H54 (cell line): ENCODE measurements around the gene CD46.
"Not testable (repeated sequence)": the region's sequence is repeated elsewhere in the genome, so short reads cannot be mapped to it uniquely, and the experiment has no call there.

Experiments
- DNase-seq: peaks from one replicate; pipeline ENCODE4 v3.0.0; 2011; ENCODE audit warnings: low spot score, mixed read lengths; ENCODE audit not compliant: insufficient read length
- FAIRE-seq: peaks from 3 replicates; lab custom pipeline; 2011; peaks lifted over from hg19 to GRCh38; lab: Jason Lieb, UNC
- POLR2A ChIP-seq: IDR thresholded peaks from 2 replicates; pipeline ENCODE4 v1.6.1; 2011; ENCODE audit warnings: low read depth, mild to moderate bottlenecking, low read length

CD46 gene

GRCh38 chr1:207763091-207763490 lies 11.2 kb downstream of the CD46 start:
- DNase-seq (no peak), FAIRE-seq (no peak)
- no peak for TF ChIP-seq POLR2A

GRCh38 chr1:207763972-207764371 lies 12.1 kb downstream of the CD46 start:
- FAIRE-seq (no peak), DNase-seq (no peak)
- TF ChIP-seq POLR2A = no peak

- FAIRE-seq = no peak
- no peak for DNase-seq
- TF ChIP-seq POLR2A = no peak
Measured at GRCh38 chr1:207766569-207766968, 14.7 kb downstream of the CD46 start.

- DNase-seq, FAIRE-seq: not testable (repeated sequence)
Measured at GRCh38 chr1:207770514-207770913, 18.7 kb downstream of the CD46 start.

- not testable (repeated sequence) for FAIRE-seq, DNase-seq
Measured at GRCh38 chr1:207776045-207776444, 24.2 kb downstream of the CD46 start.

- not testable (repeated sequence) for FAIRE-seq, DNase-seq
Measured at GRCh38 chr1:207777412-207777811, 25.6 kb downstream of the CD46 start.

- no peak for FAIRE-seq
- DNase-seq = no peak
- TF ChIP-seq POLR2A = no peak
Measured at GRCh38 chr1:207779008-207779407, 27.2 kb downstream of the CD46 start.

- FAIRE-seq (no peak), DNase-seq (no peak)
- no peak for TF ChIP-seq POLR2A
Measured at GRCh38 chr1:207781312-207781711, 29.5 kb downstream of the CD46 start.

- DNase-seq = no peak
- TF ChIP-seq POLR2A = no peak
- peak; percentile 91 for FAIRE-seq
Measured at GRCh38 chr1:207787776-207788175, 35.9 kb downstream of the CD46 start.

GRCh38 chr1:207789386-207789785 lies 37.5 kb downstream of the CD46 start:
- no peak for TF ChIP-seq POLR2A
- DNase-seq (no peak), FAIRE-seq (no peak)

- no peak for TF ChIP-seq POLR2A
- no peak for FAIRE-seq
Measured at GRCh38 chr1:207789792-207790787, 38.2 kb downstream of the CD46 start.

GRCh38 chr1:207791290-207791689 lies 39.4 kb downstream of the CD46 start:
- FAIRE-seq (no peak), DNase-seq (no peak)
- no peak for TF ChIP-seq POLR2A

More at GRCh38 chr1:207789792-207790787, 38.2 kb downstream of the CD46 start:
- no peak for DNase-seq

GRCh38 chr1:207793327-207793726 lies 41.5 kb downstream of the CD46 start:
- no peak for FAIRE-seq
- DNase-seq = no peak
- TF ChIP-seq POLR2A = no peak

- no peak for DNase-seq
- no peak for TF ChIP-seq POLR2A
- FAIRE-seq = no peak
Measured at GRCh38 chr1:207794861-207795260, 43.0 kb downstream of the CD46 start.
